ENCODE results near the gene LYST. TPM values are rescaled to one million over a fixed set of nuclear protein-coding genes. Genes with fewer than 3 reads are reported as not detected.
A peak's percentile ranks its signal among the peaks of the same experiment; 100 is the strongest.
"Not testable (repeated sequence)": the region's sequence is repeated elsewhere in the genome, so short reads cannot be mapped to it uniquely, and the experiment has no call there.

The LYST gene
- polyA plus RNA-seq, 2 donors: 4.3 to 4.8 TPM

DNA sequence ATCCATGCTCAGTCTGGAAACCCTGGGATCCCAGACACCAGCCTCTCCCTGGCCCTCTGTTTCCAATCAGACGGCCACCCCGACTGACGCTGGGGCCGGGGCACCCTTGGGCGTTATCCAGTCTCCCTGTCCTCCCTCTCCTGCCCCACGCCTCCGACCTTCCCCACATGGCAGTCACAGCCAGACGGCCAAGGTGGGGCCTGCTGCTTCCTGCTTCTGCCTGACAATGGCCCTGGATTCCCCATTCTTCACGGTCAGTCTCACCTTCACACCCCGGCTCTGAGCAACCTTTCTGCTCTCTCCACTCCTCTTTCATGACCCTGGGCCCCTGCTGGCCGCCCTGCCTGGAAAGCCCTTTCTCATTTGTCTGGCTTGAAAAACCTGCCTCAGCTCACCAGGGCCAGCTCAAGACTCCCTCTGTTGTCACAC is 223.7 kb downstream of the LYST start:
- H3K27ac ChIP-seq (ENCODE audit: low read depth in 2 of 2, low read length in 1 of 2): peak overlapping the region; percentile 53 to 91
- peaks cover 0 to 5% of the 10 kb centered on the region in 2 donors for H3K4me1 ChIP-seq (ENCODE audit: control insufficient read depth in 2 of 2, insufficient read depth in 2 of 2, low read length in 1 of 2)
- 56 to 61% methylated on average over 11 of the region's 11 CpGs for WGBS, 2 donors
- H3K9me3 ChIP-seq (ENCODE audit: control insufficient read depth in 2 of 2, insufficient read depth in 1 of 2, low read depth in 1 of 2, low read length in 1 of 2): no peaks in the 10 kb centered on the region
- H3K36me3 ChIP-seq (ENCODE audit: control insufficient read depth in 2 of 2, insufficient read depth in 2 of 2, low read length in 1 of 2): no peaks in the 10 kb centered on the region
- no peak overlapping the region for H3K4me3 ChIP-seq (ENCODE audit: low read depth in 1 of 2, low read length in 2 of 2)
- H3K27me3 ChIP-seq (ENCODE audit: control insufficient read depth in 1 of 2, insufficient read depth in 2 of 2, low read length in 2 of 2): no peaks in the 10 kb centered on the region

DNA sequence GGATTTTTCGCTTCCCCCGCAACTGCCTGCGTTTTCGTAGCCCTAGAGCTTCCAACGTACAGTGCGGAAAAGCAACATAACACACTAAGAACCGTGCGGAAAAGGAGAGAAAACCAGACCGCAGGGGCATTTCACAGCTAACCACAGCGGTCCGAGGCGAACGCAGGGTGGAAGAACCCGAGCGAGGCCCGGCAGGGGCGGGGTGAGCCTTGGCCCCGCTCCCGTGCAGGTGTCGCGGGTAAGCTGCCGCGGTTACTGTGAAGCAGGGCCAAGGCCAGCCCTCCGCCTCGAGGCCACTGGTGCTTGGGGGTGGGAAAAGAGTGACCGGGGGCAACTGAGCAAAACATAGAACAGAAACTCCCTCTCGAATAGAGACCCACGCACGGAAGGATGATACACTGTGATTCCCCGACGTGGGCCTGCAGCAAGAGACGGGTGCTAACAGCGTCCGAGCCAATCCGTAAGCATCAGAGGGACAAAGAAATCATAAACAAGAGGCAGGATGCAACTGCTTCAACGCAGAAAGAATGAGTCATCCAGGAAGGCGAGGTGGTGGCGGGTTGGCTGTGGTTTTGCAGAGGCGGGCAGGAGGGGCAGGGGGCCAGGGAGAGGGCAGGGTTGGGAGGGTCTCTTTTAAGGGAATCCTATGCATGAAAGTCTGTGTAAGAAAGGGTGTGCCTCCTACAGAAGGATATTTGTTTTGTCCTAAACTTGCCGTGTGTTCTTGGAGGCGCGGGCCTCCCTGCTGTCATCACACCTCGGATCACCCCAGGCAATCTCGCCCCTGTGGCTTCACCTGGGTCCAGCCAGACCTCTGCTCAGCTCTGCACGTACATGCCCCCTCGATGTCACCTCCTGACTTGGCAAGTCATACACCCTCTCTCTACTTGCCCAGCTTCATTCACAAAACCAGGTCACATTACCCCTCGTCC is 224.4 kb downstream of the LYST start:
- Histone ChIP-seq H3K4me1 (ENCODE audit: control insufficient read depth in 2 of 2, insufficient read depth in 2 of 2, low read length in 1 of 2) (peaks cover 0 to 5% of the 10 kb centered on the region in 2 donors), H3K27ac (ENCODE audit: low read depth in 2 of 2, low read length in 1 of 2) (peak overlapping the region; percentile 72 to 91), H3K9me3 (ENCODE audit: control insufficient read depth in 2 of 2, insufficient read depth in 1 of 2, low read depth in 1 of 2, low read length in 1 of 2) (no peaks in the 10 kb centered on the region), H3K27me3 (ENCODE audit: control insufficient read depth in 1 of 2, insufficient read depth in 2 of 2, low read length in 2 of 2) (no peaks in the 10 kb centered on the region), H3K4me3 (ENCODE audit: low read depth in 1 of 2, low read length in 2 of 2) (peak overlapping the region; percentile 28 to 31), H3K36me3 (ENCODE audit: control insufficient read depth in 2 of 2, insufficient read depth in 2 of 2, low read length in 1 of 2) (no peaks in the 10 kb centered on the region)
- 30 to 31% methylated on average over 47 of the region's 47 CpGs for WGBS, 2 donors

DNA sequence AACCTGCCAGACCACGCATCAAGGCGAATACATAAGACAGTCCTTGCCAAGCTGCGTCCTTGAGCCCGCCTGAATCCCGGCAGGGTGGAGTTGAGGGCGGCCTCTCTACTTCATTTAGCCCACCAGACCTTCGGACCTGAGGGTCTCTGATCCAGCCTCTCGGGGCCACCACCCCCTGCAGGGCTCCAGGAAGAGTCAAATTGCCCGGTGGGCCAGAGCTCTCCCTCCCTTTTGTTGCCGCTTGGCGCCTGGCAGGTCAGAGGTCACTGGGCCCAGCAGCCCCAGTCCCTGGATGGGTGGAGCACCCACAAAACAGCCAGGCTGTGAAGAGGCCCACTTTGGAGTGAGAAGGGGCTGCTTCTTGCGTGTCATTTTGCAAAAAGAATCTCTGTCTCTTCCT is 226.1 kb downstream of the LYST start:
- Histone ChIP-seq H3K4me1 (ENCODE audit: control insufficient read depth in 2 of 2, insufficient read depth in 2 of 2, low read length in 1 of 2) (peaks cover 0 to 7% of the 10 kb centered on the region in 2 donors), H3K9me3 (ENCODE audit: control insufficient read depth in 2 of 2, insufficient read depth in 1 of 2, low read depth in 1 of 2, low read length in 1 of 2) (no peaks in the 10 kb centered on the region), H3K4me3 (ENCODE audit: low read depth in 1 of 2, low read length in 2 of 2) (no peak overlapping the region), H3K27ac (ENCODE audit: low read depth in 2 of 2, low read length in 1 of 2) (no peak overlapping the region), H3K27me3 (ENCODE audit: control insufficient read depth in 1 of 2, insufficient read depth in 2 of 2, low read length in 2 of 2) (no peaks in the 10 kb centered on the region), H3K36me3 (ENCODE audit: control insufficient read depth in 2 of 2, insufficient read depth in 2 of 2, low read length in 1 of 2) (no peaks in the 10 kb centered on the region)
- 90 to 93% methylated on average over 12 of the region's 12 CpGs for WGBS, 2 donors

DNA sequence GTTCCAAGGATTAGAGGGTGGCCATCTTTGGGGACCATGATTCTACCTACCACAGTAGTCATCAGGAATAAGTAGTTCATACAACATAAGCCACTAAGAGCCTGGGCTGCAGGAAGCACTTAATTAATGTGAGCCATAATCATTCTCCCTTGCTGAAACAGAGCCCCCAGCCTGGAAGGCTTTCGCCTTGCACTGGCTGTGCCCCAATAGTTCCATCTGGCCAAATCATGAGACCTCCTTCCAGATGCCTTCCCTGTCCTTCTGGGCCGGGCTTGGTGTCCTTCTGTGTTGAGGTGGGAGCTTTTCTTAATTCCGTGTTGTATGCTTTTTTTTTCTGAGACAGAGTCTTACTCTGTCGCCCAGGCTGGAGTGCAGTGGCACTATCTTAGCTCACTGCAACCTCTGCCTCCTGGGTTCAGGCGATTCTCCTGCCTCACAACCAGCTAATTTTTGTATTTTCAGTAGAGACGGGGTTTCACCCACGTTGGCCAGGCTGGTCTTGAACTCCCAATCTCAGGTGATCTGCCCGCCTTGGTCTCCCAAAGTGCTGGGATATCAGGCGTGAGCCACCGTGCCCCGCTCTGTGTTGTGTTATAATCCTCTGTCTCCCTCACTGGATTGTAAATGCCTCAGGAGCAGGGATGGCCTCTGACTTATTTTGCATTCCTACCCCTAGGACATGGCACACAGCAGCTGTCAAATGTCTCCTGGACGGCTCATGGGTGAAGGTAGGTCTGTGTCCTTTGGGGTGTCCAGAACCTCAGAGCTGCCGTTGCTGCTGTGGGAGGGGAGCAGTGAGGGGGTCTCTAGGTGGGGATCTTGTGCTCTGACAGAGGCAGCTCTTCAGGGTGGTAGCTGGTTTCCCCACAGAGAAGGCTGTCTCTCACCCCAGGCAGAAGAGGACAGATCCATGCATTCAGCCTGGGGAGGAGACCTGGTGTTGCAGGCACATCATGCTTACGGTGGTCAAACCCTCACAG is 227.2 kb downstream of the LYST start:
- H3K9me3 ChIP-seq (ENCODE audit: control insufficient read depth in 2 of 2, insufficient read depth in 1 of 2, low read depth in 1 of 2, low read length in 1 of 2): no peaks in the 10 kb centered on the region
- no peaks in the 10 kb centered on the region for H3K27me3 ChIP-seq (ENCODE audit: control insufficient read depth in 1 of 2, insufficient read depth in 2 of 2, low read length in 2 of 2)
- no peak overlapping the region for H3K27ac ChIP-seq (ENCODE audit: low read depth in 2 of 2, low read length in 1 of 2)
- peaks cover 0 to 7% of the 10 kb centered on the region in 2 donors for H3K4me1 ChIP-seq (ENCODE audit: control insufficient read depth in 2 of 2, insufficient read depth in 2 of 2, low read length in 1 of 2)
- WGBS, 2 donors: 75 to 88% methylated on average over 14 of the region's 14 CpGs
- no peaks in the 10 kb centered on the region for H3K36me3 ChIP-seq (ENCODE audit: control insufficient read depth in 2 of 2, insufficient read depth in 2 of 2, low read length in 1 of 2)
- H3K4me3 ChIP-seq (ENCODE audit: low read depth in 1 of 2, low read length in 2 of 2): no peak overlapping the region

DNA sequence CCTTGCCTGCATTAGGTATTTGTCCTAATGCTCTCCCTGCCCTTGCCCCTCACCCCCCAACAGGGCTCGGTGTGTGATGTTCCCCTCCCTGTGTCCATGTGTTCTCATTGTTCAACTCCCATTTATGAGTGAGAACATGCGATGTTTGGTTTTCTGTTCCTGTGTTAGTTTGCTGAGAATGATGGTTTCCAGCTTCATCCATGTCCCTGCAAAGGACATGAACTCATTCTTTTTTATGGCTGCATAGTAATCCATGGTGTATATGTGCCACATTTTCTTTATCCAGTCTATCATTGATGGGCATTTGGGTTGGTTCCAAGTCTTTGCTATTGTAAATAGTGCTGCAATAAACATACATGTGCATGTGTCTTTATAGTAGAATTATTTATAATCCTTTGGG is 228.1 kb downstream of the LYST start:
- WGBS, 2 donors: 95 to 98% methylated on average over 2 of the region's 2 CpGs
- H3K36me3 ChIP-seq (ENCODE audit: control insufficient read depth in 2 of 2, insufficient read depth in 2 of 2, low read length in 1 of 2); H3K27ac ChIP-seq (ENCODE audit: low read depth in 2 of 2, low read length in 1 of 2); H3K9me3 ChIP-seq (ENCODE audit: control insufficient read depth in 2 of 2, insufficient read depth in 1 of 2, low read depth in 1 of 2, low read length in 1 of 2); H3K4me1 ChIP-seq (ENCODE audit: control insufficient read depth in 2 of 2, insufficient read depth in 2 of 2, low read length in 1 of 2); H3K4me3 ChIP-seq (ENCODE audit: low read depth in 1 of 2, low read length in 2 of 2); H3K27me3 ChIP-seq (ENCODE audit: control insufficient read depth in 1 of 2, insufficient read depth in 2 of 2, low read length in 2 of 2): not testable (repeated sequence)

DNA sequence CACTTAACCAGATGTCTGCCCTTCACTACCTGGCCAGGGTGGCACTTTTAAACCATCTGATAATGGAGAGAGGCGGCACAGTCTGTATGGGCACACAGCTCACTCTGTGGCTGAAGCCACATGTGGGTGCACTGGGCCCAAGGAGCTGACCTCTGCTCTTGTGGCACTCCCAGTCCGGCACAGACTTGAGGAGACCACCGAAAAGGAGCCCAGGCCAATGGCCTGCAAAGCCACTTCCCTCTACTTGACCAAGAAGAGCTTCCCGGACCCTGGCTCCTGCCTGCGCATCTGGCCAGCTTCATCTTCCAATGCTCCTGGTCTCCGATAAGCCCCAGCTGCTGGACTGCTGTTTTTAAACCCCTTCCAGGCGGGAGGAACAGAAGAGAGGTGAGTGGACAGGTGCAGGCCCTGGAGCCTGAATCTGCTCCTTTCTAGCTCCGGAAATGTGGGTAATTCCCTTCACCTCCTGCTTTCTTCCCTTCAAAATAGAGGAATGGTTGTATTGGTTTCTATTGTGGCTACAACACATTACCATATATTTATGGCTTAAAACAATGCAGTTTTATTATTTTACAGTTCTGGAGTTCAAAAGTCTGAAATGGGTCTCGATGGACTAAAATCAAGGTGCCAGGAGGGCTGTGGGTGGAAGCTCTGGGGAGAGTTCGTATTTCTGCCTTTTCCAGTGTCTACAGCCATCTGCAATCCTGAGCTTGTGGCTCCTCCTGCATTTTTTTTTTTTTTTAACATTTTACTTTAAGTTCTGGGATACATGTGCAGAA is 228.8 kb downstream of the LYST start:
- Histone ChIP-seq H3K9me3 (ENCODE audit: control insufficient read depth in 2 of 2, insufficient read depth in 1 of 2, low read depth in 1 of 2, low read length in 1 of 2) (no peaks in the 10 kb centered on the region), H3K4me3 (ENCODE audit: low read depth in 1 of 2, low read length in 2 of 2) (no peak overlapping the region), H3K27me3 (ENCODE audit: control insufficient read depth in 1 of 2, insufficient read depth in 2 of 2, low read length in 2 of 2) (no peaks in the 10 kb centered on the region), H3K27ac (ENCODE audit: low read depth in 2 of 2, low read length in 1 of 2) (no peak overlapping the region), H3K4me1 (ENCODE audit: control insufficient read depth in 2 of 2, insufficient read depth in 2 of 2, low read length in 1 of 2) (peaks cover 4 to 7% of the 10 kb centered on the region in 2 donors), H3K36me3 (ENCODE audit: control insufficient read depth in 2 of 2, insufficient read depth in 2 of 2, low read length in 1 of 2) (no peaks in the 10 kb centered on the region)
- 85 to 94% methylated on average over 10 of the region's 10 CpGs for WGBS, 2 donors

DNA sequence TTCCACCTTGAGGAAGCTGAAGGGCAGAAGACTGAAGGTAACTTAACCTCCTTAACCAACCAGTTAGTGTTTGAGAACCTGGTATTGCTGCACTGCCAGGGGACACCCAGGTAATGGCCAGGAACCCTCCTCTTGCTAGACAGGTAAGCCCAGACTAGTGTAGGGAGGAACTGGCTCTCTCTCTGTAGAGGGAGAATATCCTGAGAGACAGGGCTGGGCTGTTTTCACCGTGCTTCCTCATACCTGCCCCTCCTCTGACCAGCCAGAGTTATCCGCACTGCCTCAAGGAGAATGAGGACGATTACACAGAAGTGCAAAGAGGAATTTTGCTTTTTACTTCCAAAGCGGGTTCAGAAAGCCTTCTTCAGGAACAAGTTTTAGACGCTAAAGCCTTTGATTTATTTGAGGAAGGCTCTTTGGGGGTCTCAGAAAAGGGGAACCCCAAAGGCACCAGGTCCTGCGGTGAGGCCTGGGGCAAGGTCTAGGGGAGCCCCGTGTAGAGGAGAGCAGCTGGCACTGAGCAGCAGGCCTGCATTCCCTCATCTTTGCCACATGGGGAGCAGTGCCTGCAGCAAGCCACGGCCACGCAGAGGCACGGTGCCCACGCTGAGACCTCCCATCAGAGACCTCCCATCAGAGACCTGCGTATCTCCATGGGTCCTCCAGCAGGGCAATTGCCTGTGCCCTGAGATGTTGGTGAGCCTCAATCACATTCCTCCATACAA is 230.6 kb downstream of the LYST start:
- Histone ChIP-seq H3K4me3 (ENCODE audit: low read depth in 1 of 2, low read length in 2 of 2) (no peak overlapping the region), H3K36me3 (ENCODE audit: control insufficient read depth in 2 of 2, insufficient read depth in 2 of 2, low read length in 1 of 2) (no peaks in the 10 kb centered on the region), H3K4me1 (ENCODE audit: control insufficient read depth in 2 of 2, insufficient read depth in 2 of 2, low read length in 1 of 2) (peaks cover 2 to 4% of the 10 kb centered on the region in 2 donors), H3K27me3 (ENCODE audit: control insufficient read depth in 1 of 2, insufficient read depth in 2 of 2, low read length in 2 of 2) (no peaks in the 10 kb centered on the region), H3K9me3 (ENCODE audit: control insufficient read depth in 2 of 2, insufficient read depth in 1 of 2, low read depth in 1 of 2, low read length in 1 of 2) (no peaks in the 10 kb centered on the region), H3K27ac (ENCODE audit: low read depth in 2 of 2, low read length in 1 of 2) (peak overlapping the region; percentile 38 to 65)
- 62 to 69% methylated on average over 12 of the region's 12 CpGs for WGBS, 2 donors

DNA sequence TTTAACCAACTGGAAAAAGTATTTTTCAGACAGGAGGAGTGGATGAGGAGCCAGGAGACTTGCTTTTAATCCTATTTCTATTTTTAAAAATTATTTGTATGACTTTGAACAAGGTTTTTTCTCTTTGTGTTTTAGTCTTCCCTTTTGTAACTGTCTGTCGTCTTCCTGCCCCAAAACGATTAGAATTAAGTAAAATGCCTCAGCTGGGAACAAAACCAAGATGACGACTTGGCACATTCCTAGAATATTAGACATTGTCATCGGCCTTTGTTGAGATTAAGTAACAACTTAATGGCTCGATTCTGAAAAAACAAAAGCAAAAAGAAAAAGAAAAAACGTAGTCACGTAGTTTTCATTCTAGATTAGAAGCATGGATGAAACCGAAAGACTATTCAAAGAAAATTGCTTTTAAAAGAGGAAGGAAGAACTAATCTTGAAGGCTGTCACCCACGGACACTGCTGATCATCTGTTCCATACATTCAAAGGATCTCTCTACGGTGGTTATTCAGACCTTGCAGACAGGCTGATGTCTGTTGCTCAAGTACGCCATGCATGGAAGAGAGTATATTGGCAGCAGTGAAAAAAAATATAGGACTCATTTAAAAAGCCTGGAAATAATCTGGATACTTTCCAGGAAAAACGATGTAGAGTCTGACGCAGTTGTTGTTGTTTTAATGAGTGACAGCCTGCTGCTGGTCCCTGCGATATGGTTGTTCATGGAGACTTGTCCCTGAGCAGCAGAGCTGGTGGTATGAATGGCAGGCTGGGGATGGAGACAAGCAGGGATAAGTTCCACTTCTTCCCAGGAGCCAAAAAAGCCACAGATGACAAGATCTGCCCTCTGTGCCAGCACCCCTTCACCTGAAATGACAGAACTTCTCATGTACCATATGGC is 234.0 kb downstream of the LYST start:
- Histone ChIP-seq H3K4me3 (ENCODE audit: low read depth in 1 of 2, low read length in 2 of 2) (peak overlapping the region in 1 of 2 donors; percentile 13), H3K36me3 (ENCODE audit: control insufficient read depth in 2 of 2, insufficient read depth in 2 of 2, low read length in 1 of 2) (no peaks in the 10 kb centered on the region), H3K27ac (ENCODE audit: low read depth in 2 of 2, low read length in 1 of 2) (peak overlapping the region in 1 of 2 donors; percentile 33)

More for the DNA sequence above, 234.0 kb downstream of the LYST start:
- no peaks in the 10 kb centered on the region for H3K27me3 ChIP-seq (ENCODE audit: control insufficient read depth in 1 of 2, insufficient read depth in 2 of 2, low read length in 2 of 2)
- WGBS, 2 donors: 10 to 30% methylated on average over 14 of the region's 14 CpGs
- H3K4me1 ChIP-seq (ENCODE audit: control insufficient read depth in 2 of 2, insufficient read depth in 2 of 2, low read length in 1 of 2): peaks cover 2 to 4% of the 10 kb centered on the region in 2 donors
- no peaks in the 10 kb centered on the region for H3K9me3 ChIP-seq (ENCODE audit: control insufficient read depth in 2 of 2, insufficient read depth in 1 of 2, low read depth in 1 of 2, low read length in 1 of 2)

All from esophagus (tissue), 2 donors.